CD4-positive, alpha-beta T cell treated with Interleukin-17A for 1 hour (primary cell): Measurements from ENCODE around the gene DUS3L.

Experiments used
- DNase-seq: peaks from one replicate; pipeline ENCODE4 v3.0.0-alpha.2; 2020

Gene DUS3L

GRCh38 chr19:5822181-5822844, 31.4 kb upstream of the DUS3L start:
- DNase-seq = no peak

- DNase-seq = no peak
These were observed 30.7 kb upstream of the DUS3L start for GRCh38 chr19:5821521-5822180.

- no peak for DNase-seq
These were observed 29.8 kb upstream of the DUS3L start for GRCh38 chr19:5820785-5821184.

GRCh38 chr19:5818594-5818993, 27.6 kb upstream of the DUS3L start:
- no peak for DNase-seq

- no peak for DNase-seq
These were observed 26.3 kb upstream of the DUS3L start for GRCh38 chr19:5817218-5817617.

GRCh38 chr19:5814852-5815246, 23.9 kb upstream of the DUS3L start:
- DNase-seq = no peak

- no peak for DNase-seq
These were observed 23.3 kb upstream of the DUS3L start for GRCh38 chr19:5814123-5814851.

- DNase-seq = no peak
These were observed 20.2 kb upstream of the DUS3L start for GRCh38 chr19:5811117-5811516.

- DNase-seq = no peak
These were observed 18.5 kb upstream of the DUS3L start for GRCh38 chr19:5809469-5809868.

- no peak for DNase-seq
These were observed 18.1 kb upstream of the DUS3L start for GRCh38 chr19:5809053-5809452.

- no peak for DNase-seq
These were observed 17.3 kb upstream of the DUS3L start for GRCh38 chr19:5808120-5808816.

- DNase-seq = no peak
These were observed 15.9 kb upstream of the DUS3L start for GRCh38 chr19:5806905-5807304.

- no peak for DNase-seq
These were observed 15.1 kb upstream of the DUS3L start for GRCh38 chr19:5806133-5806489.

GRCh38 chr19:5805462-5806132, 14.6 kb upstream of the DUS3L start:
- peak; percentile 65 for DNase-seq

GRCh38 chr19:5804516-5805461, 13.8 kb upstream of the DUS3L start, which contains the start of gene NRTN:
TSS of gene NRTN (plus strand) at chr19:5805067. CDS start at chr19:5824166, 19,099 bp downstream.
- DNase-seq = peak; percentile 51

GRCh38 chr19:5803752-5804515, 13.0 kb upstream of the DUS3L start:
- DNase-seq = peak; percentile 93

- no peak for DNase-seq
These were observed 12.4 kb upstream of the DUS3L start for GRCh38 chr19:5803441-5803751.

GRCh38 chr19:5801796-5802619, 11.0 kb upstream of the DUS3L start:
- DNase-seq = no peak

- no peak for DNase-seq
These were observed 9.7 kb upstream of the DUS3L start for GRCh38 chr19:5800361-5801270.
